PC-9 (cell line): ENCODE results near the gene CDIP1. TPM values are rescaled to one million over a fixed set of nuclear protein-coding genes. Genes with fewer than 3 reads are reported as not detected.

Experiments used
- BruUV-seq: library from RNA; stranded (reverse); fragments of 400-500 nt; replicated peaks from 2 replicates; lab custom pipeline; 2021; lab: Mats Ljungman, UMichigan
- CTCF ChIA-PET: fragments of 300-600 bp; sonication (Branson Sonifier 250); formaldehyde crosslinking; loops from one replicate; lab custom pipeline; 2022; ENCODE audit warnings: antibody characterized with exemption; lab: Charles Lee
- POLR2A ChIA-PET: fragments of 300-600 bp; sonication (Branson Sonifier 250); formaldehyde crosslinking; loops from one replicate; lab custom pipeline; 2022; ENCODE audit warnings: antibody characterized with exemption; ENCODE audit not compliant: unreplicated experiment; lab: Charles Lee
- DNase-seq, 2 experiments: peaks; one replicate each; pipeline versions ENCODE4 v3.0.0 to v3.0.0-alpha.2; 2015 to 2022; ENCODE audit warnings: mixed read lengths in 1 of 2
- H2AFZ ChIP-seq: fragments of 200-600 bp; sonication (generic); 2 replicates; pipeline ENCODE4 v1.8.1; 2017; ENCODE audit warnings: antibody characterized with exemption
- H3F3A ChIP-seq: fragments of 200-600 bp; sonication (generic); 2 replicates; pipeline ENCODE4 v1.8.1; 2017; ENCODE audit warnings: antibody characterized with exemption, mild to moderate bottlenecking, low read depth; ENCODE audit not compliant: insufficient read depth
- H3K27ac ChIP-seq: fragments of 200-600 bp; sonication (generic); 2 replicates; pipeline ENCODE4 v1.6.1; 2016; ENCODE audit warnings: mixed run types
- H3K27me3 ChIP-seq: fragments of 200-600 bp; sonication (generic); 2 replicates; pipeline ENCODE4 v1.6.1; 2016; ENCODE audit warnings: low read depth, mixed run types; ENCODE audit not compliant: insufficient read depth
- H3K36me3 ChIP-seq: fragments of 200-600 bp; sonication (generic); 2 replicates; pipeline ENCODE4 v1.6.1; 2016; ENCODE audit warnings: low read depth, mixed run types
- H3K4me1 ChIP-seq: fragments of 200-600 bp; sonication (generic); replicated peaks from 2 replicates; pipeline ENCODE4 v1.6.1; 2016; ENCODE audit warnings: mixed run types; ENCODE audit not compliant: insufficient read depth
- H3K4me2 ChIP-seq: fragments of 200-600 bp; sonication (generic); 2 replicates; pipeline ENCODE4 v1.6.1; 2017; ENCODE audit warnings: mixed run types
- H3K4me3 ChIP-seq: fragments of 200-600 bp; sonication (generic); 2 replicates; pipeline ENCODE4 v1.6.1; 2016; ENCODE audit warnings: mixed run types
- H3K79me2 ChIP-seq: fragments of 200-600 bp; sonication (generic); 2 replicates; pipeline ENCODE4 v1.6.1; 2017; ENCODE audit warnings: low read depth, mixed run types
- H3K9me2 ChIP-seq: fragments of 200-600 bp; sonication (generic); 2 replicates; pipeline ENCODE4 v1.8.1; 2017; ENCODE audit warnings: mild to moderate bottlenecking; ENCODE audit not compliant: insufficient read depth
- H3K9me3 ChIP-seq: fragments of 200-600 bp; sonication (generic); 2 replicates; pipeline ENCODE4 v1.8.1; 2016; ENCODE audit warnings: low read depth; ENCODE audit not compliant: insufficient read depth
- H4K20me1 ChIP-seq: fragments of 200-600 bp; sonication (generic); 2 replicates; pipeline ENCODE4 v1.8.1; 2017; ENCODE audit not compliant: insufficient read depth
- CTCF ChIP-seq: fragments of 200-600 bp; sonication (generic); conservative IDR thresholded peaks from 2 replicates; pipeline ENCODE4 v1.6.1; 2017; ENCODE audit warnings: mixed run types, antibody characterized with exemption, mild to moderate bottlenecking, moderate library complexity
- EZH2 ChIP-seq: fragments of 200-600 bp; sonication (generic); IDR thresholded peaks from 2 replicates; pipeline ENCODE4 v1.8.0; 2017; ENCODE audit warnings: antibody characterized with exemption, low read depth
- intact Hi-C: fragments of 100-400 bp; cut with micrococcal nuclease; formaldehyde crosslinking; loops from one replicate; pipeline ENCODE4 v1.10.0; 2022; ENCODE audit not compliant: unreplicated experiment
- total RNA-seq: library from RNA; stranded (reverse); gene quantifications from 2 replicates; pipeline ENCODE4 v1.2.3, GENCODE V29; 2021

The CDIP1 gene
- total RNA-seq, 1 experiment from 2014 or later: 10.7 TPM

GRCh38 chr16:4556580-4556979 lies 18.0 kb upstream of the CDIP1 start:
- intact Hi-C loops: no loop called here
- no TSS peak for BruUV-seq
- POLR2A ChIA-PET: no interaction called here

GRCh38 chr16:4556112-4556511 lies 17.5 kb upstream of the CDIP1 start, which contains the start of gene C16orf96:
Gene C16orf96 (plus strand): TSS chr16:4556340. CDS start chr16:4556490, 150 bp downstream.
- Histone ChIP-seq H3K79me2 (no peaks in the 10 kb centered on the region), H3K9me3 (no peaks in the 10 kb centered on the region), H3F3A (no peaks in the 10 kb centered on the region), H2AFZ (no peak within 1 kb of the TSS), H4K20me1 (no peaks in the 10 kb centered on the region), H3K27me3 (peaks cover 13% of the 10 kb centered on the region; the same call in 1 of the 2 replicates), H3K9me2 (no peaks in the 10 kb centered on the region), H3K36me3 (no peaks in the 10 kb centered on the region), H3K27ac (no peak within 1 kb of the TSS), H3K4me1 (no peaks in the 10 kb centered on the region), H3K4me3 (no peak within 1 kb of the TSS), H3K4me2 (no peak within 1 kb of the TSS)
- intact Hi-C loops: no loop called here
- peak in 1 of 2 experiments; percentile 18 for DNase-seq
- no peak for TF ChIP-seq CTCF
- TF ChIP-seq EZH2: no peak
- CTCF ChIA-PET: interaction anchor here (0.7 kb wide), 1 partner anchor 68 kb away, joined by 4 read pairs; no protein-coding TSS in a partner anchor
- BruUV-seq: no TSS peak
- POLR2A ChIA-PET: no interaction called here

More at GRCh38 chr16:4556580-4556979, 18.0 kb upstream of the CDIP1 start:
- H3F3A ChIP-seq: no peaks in the 10 kb centered on the region
- H3K4me3 ChIP-seq: no peak overlapping the region
- no peaks in the 10 kb centered on the region for H3K9me2 ChIP-seq
- H4K20me1 ChIP-seq: no peaks in the 10 kb centered on the region
- no peak overlapping the region for H3K27ac ChIP-seq
- peaks cover 13% of the 10 kb centered on the region; the same call in 1 of the 2 replicates for H3K27me3 ChIP-seq
- H3K79me2 ChIP-seq: no peaks in the 10 kb centered on the region
- no peaks in the 10 kb centered on the region for H3K9me3 ChIP-seq
- CTCF ChIA-PET: no interaction called here
- H3K4me2 ChIP-seq: no peak overlapping the region
- TF ChIP-seq EZH2: no peak
- no peak for TF ChIP-seq CTCF
- H2AFZ ChIP-seq: no peak overlapping the region
- H3K4me1 ChIP-seq: no peaks in the 10 kb centered on the region
- no peaks in the 10 kb centered on the region for H3K36me3 ChIP-seq
- peak in 1 of 2 experiments; percentile 60 for DNase-seq

GRCh38 chr16:4552541-4552940 lies 14.0 kb upstream of the CDIP1 start:
- CTCF ChIA-PET: no interaction called here
- H3K36me3 ChIP-seq: no peaks in the 10 kb centered on the region
- intact Hi-C loops: no loop called here
- H3K27me3 ChIP-seq: peaks cover 13% of the 10 kb centered on the region; the same call in 1 of the 2 replicates
- no peaks in the 10 kb centered on the region for H3K9me2 ChIP-seq
- H4K20me1 ChIP-seq: no peaks in the 10 kb centered on the region
- H3K4me2 ChIP-seq: no peak overlapping the region
- H2AFZ ChIP-seq: no peak overlapping the region
- no TSS peak for BruUV-seq
- no peak overlapping the region for H3K4me3 ChIP-seq
- H3K79me2 ChIP-seq: no peaks in the 10 kb centered on the region
- DNase-seq: no peak
- no peaks in the 10 kb centered on the region for H3K4me1 ChIP-seq
- H3K27ac ChIP-seq: no peak overlapping the region
- POLR2A ChIA-PET: no interaction called here
- H3K9me3 ChIP-seq: no peaks in the 10 kb centered on the region
- TF ChIP-seq CTCF (no peak), EZH2 (no peak)
- H3F3A ChIP-seq: no peaks in the 10 kb centered on the region
